B cell (primary cell): Measurements from ENCODE around the gene CCDC28A.

Source experiments
- CTCF ChIP-seq: fragments of 200-600 bp; IDR thresholded peaks from one replicate; pipeline ENCODE4 v1.8.0; 2022; ENCODE audit warnings: antibody characterized with exemption, mild to moderate bottlenecking
- EZH2 ChIP-seq: IDR thresholded peaks from 2 replicates; pipeline ENCODE4 v1.6.1; 2012; ENCODE audit warnings: borderline replicate concordance, low read depth, mild to moderate bottlenecking, moderate library complexity, low read length; ENCODE audit not compliant: insufficient read depth, poor library complexity, severe bottlenecking

DNA sequence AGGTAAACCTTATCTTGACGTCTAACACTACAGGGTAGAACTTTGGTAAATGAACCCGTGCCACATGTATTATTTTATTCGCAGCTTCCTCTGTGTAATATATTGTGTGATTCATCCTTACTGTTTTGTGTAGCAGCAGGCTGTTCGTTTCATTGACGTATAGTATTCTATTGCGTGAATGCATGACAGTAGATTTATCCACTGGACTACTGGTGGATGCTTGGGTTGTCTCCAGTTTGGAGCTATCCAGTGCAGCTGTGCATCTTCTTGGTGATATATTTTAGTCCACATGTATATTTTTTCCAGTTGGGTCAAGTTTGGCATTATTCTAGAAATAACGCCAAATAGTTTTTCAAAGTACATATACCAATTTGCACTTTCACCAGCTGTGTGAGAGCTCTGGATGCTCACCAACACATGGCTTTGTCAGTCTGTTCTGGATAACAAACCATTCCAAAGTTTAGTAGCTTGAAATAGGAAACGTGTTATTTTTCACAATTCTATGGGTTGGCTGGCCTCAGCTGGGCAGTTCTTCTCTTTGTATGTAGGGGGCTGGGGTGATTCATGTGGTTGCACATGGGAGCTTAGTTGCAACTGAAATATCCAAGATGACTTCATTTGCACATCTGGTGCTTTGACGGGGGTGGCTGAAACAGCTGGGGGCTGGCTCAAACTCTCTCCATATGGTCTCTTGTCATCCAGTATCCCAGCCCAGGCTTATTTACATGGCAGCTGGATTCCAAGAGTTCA is 31.6 kb downstream of the CCDC28A start:
- TF ChIP-seq CTCF = no peak
- TF ChIP-seq EZH2 = no peak
